ENCODE results near the gene C4BPB.
A peak's percentile ranks its signal among the peaks of the same experiment; 100 is the strongest.

C4BPB gene

DNA sequence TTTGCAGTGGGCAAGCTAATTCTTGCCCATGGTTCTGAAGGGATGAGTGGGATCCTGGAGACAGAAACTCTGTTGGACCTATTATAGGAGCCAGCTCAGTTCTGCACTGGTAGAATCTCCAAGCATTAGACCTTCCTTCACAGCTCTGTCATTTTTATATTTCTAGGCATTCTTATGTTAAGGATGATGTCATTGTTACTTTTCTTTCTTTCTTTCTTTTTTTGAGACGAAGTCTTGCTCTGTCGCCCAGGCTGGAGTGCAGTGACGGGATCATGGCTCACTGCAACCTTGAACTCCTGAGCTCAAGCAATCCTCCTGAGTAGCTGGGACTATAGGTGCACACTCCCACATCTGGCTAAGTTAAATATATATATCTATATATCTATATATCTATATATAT is 28.1 kb upstream of the C4BPB start:
- DNase-seq: no peak

DNA sequence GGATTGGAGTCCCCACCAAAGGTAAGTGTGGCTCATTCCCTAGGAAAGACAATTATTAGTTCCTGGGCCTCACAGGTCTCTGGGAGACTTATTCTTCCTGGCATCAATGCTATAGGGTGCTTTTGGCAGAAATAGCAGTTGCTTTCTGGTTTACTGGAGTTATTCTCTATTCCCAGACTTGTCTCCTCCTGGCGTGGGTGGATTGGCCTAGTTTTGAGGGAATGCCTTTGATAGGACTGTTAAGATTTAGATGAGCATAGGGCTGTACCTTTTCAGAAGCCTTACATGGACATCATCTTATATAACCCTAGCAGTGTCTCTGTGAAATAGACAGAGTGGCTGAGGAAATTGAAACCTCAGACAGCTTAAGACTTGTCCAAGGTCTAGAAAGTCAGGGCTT is 26.6 kb upstream of the C4BPB start:
- no peak for DNase-seq

DNA sequence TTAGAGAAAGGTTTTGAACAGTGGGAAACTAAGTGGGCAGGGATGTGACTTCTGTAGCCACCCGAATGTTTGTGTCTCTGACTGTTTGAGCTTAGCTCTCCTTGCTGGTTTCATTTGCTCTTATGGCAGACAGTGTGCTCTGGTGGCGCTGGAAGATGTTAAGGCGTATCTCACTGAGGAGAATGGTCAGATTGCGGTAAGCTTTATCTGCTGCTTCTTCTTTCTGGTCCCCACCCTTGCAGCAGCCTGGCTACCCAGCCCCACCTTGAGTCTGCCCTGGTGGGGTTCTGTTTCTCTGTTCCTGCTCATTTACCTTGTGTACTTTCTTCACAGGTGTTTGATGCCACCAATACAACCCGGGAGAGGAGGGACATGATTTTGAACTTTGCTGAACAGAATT is 25.6 kb upstream of the C4BPB start:
- no peak for DNase-seq

DNA sequence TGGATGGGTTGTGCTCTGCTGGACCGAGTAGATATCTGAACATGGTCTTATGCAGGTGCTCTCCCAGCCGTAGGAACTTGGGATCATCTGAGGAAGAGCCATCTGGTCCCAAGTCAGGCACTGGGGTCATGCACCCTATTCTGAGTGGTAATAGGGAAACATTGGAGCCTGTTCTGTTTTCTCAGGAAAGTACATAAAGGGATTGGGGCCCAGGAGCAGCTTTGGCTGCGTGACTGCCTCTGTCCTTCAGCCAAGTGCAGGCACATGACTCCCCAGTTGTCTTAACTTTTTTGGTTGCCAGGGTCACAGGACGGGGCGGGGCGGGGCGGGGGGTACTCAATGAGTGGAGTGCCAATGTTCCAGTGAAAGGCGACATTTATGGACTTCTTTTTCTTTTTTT is 24.1 kb upstream of the C4BPB start:
- no peak for DNase-seq

DNA sequence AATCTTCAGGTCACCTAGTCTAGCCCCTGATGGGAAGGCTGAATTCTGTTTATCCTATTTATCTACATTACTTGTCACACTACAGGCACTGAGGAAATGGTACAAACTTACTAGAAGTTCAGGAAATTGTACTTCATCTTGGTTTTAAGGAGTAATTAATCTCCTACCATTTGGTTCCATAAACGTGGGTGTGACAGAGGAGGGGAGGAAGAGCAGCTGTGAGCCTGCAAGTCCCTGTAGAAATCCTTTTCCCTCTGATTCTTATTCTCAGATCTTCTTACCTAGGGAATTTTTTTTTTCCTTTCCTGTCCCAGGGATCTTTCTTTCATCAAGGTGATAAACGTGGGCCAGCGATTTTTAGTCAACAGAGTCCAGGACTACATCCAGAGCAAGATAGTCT is 21.5 kb upstream of the C4BPB start:
- DNase-seq: no peak

DNA sequence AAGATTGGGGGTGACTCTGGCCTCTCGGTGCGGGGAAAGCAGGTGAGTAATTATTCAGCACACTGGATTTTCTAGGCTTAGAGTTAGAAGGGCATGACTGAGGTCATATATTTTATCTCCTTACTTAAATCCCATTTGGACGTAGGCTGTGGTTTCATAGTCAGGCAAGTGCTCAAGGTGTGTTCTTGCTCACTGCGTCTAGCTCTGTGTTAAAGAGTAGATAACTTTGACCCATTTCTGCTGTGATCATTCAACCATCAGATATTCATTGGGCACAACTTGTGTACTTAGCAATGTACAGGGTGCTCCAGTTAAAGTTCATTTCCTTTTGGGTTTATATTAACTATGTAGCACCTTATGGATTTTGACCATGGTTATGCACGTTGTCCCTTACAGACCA is 21.0 kb upstream of the C4BPB start:
- DNase-seq: no peak

DNA sequence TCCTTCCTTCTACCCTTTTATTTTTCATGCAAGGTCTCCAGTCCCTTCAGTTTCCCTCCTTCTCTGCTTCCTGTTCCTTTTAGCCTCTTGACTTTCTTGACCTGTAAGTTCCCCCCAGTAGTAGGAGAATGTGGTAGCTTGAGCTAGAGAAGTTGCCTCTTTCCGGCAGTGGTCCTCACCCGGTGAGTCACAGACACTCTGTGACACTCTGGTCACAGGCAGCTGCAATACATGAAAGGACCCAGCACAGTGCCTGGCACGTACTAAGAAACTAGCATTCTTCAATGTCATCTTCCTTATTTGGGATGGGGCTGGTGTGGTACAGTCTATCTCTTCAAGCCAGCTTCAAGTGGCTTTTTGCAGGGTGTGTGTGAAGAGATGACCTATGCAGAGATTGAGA is 19.6 kb upstream of the C4BPB start:
- no peak for DNase-seq

DNA sequence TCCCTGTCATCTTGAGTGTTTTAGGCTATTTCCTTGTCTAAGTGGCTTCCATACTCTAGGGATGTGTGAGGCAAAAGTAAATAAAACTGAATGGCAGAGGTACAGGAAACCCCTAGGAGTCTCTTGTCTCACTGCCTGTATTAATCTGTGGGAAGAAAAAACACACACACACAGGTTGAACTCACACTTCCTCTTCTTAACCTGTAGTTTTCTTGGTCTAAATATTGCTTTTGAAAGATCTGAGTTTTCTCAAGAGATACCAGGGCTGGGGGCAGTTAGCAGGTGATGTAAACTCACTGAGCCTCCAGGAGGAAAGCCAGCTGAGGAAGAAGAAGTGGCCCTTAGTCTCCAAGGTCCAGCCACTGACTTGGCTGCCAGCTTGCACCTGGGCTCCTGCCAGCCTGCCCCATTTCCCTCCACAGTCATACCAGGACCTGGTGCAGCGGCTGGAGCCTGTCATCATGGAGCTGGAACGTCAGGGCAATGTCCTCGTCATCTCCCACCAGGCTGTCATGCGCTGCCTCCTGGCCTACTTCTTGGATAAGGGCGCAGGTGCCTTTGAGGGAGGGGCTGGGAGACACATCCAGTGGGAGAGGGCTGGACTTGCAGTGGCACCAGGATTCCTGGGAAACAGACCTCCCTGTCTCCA is 18.7 kb upstream of the C4BPB start:
- DNase-seq: no peak

DNA sequence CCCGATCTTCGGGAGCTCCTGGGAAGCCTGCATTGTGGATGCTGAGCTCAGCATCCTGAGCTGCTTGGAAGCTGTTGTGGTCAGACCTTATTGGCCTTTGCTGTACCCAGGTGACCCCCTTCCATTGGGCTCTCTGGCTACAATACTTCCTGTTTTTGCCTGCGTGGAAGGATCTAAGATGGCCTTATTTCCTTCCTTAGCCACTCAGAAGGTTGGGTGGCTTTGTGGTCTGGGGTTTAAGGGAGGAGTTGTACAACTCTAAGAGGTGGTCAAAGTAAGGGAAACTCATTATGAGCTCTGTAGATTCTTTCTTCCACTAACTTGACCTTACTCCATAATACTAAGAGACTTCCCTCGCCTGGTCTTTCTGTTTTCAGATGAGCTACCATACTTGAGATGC is 17.8 kb upstream of the C4BPB start:
- DNase-seq: no peak

DNA sequence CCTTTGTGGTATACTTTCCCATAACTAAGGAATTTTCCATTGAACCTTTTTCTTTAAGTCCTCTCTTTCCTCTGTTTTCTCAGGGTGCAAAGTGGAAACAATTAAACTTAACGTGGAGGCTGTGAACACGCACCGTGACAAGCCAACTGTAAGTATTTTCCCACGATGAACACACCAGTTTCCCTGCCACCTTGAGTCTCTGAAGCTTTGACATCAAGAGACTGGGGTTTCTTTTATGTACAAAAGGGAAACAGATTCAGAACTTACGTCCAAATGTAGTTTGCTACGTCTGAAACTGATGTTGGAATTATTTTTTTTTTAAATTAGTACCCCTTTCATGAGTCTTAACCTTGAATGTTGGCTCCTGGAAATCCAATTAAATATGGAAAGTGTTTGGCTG is 17.2 kb upstream of the C4BPB start:
- no peak for DNase-seq

DNA sequence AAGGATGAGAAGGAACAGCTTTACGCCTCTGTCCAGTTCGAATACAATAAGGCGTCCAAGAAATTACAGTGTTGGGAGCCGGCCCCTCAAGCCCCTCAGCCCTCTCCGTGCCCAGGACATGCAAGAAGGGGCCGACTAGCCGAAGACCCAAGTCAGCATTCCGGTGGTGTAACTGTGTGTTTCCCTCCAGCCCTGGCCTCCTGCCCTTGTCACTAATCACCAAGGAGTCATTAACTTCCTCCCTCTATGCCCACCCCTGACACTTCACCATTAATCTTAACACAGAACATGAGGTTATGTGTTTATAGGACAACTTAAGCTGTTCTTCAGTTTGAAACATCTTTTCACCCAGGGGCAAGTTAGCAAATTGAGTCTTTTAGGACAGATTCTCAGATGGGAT is 16.4 kb upstream of the C4BPB start:
- no peak for DNase-seq

DNA sequence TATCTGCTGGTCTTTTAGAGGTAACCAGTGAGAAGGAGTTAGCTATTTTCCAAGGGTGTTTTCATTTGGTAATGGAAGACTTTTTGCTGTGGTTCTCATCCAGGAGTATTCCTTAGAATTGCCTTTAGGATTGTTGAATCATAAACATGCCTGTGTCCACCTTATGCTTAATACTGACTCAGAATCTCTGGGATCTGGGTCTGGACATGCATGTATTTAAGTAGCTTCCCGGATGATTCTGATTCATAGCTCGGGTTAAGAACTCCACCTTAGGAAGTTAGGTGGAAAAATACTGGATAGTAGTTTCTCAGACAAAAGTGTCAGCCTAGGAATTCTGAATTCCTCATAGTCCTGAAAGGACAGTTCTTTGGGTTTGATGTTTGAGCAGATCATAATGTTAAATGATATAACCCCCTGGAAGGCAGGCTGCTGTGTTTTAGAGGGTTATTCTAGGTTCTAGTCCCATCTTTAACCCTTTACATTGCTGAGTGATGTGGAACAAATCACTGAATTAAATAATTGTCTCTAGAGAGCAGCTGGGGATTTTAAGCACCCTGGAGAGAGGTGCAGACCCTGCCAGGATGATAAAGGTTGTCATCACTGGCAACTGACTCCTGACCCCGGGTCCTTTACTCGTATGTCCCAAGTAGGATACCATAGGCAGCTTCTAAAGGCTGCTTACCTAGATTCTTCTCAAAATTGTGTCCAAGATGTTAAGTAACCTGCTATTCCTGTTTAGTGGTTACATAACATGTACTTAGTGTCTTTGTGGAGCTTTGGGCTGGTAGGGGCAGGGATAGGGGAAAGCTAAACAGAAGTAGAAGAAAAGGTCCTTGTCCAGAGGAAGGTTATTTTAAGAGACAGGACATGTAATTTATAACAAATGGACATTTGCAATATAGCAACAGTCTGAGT is 14.5 kb upstream of the C4BPB start:
- no peak for DNase-seq

DNA sequence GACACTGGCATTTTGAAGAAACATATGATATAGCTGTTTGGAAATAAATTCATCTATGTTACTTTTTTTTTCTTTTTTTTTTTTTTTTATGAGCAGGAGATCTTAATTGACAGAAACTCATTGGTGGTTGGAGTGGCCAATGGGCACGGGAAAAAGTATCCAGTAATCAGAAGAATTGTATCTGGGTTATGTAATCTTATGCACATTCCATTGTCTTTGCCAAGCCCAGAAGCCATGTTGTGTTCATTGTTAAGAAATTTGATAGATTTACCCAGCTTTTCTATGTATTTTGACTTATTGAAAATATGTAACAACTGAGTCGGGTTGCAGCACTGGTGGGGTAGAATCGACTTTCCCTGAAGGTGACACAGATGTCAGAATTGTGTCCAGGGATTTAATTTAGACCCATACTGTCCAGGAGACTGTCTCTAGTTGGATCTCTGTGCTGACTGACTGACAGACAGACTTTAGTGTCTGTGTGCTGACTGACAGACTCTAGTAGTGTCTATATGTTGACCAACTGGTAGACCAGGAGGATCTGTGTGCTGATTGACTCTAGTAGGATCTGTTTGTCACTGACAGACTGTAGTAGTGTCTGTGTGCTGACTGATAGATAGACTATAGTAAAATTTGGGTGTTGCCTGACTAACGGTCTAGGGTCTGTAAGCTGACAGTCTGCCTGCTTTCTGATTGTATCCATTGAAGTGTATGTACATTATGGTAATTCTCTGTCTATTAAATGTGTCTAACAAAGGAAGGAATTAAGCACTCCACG is 12.3 kb upstream of the C4BPB start:
- DNase-seq: no peak

DNA sequence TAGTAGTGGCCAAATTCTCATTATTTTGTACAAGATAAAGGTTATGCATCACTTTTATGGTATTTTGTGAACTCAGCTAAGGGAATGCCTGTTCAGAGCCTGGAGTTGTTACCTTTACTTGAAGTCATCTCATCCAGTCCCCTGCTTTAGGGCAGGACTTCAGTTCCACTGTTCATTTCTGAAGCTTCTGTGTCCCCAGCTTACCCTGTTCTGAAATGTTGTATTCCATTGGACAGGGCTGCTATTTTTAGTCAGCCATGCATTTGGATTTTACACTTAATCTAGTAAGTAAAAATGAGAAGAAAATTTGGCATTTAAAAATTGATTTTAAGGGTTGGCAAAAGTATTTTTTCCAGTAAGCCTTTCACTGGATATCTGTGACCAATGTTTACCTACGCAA is 11.6 kb upstream of the C4BPB start:
- no peak for DNase-seq

DNA sequence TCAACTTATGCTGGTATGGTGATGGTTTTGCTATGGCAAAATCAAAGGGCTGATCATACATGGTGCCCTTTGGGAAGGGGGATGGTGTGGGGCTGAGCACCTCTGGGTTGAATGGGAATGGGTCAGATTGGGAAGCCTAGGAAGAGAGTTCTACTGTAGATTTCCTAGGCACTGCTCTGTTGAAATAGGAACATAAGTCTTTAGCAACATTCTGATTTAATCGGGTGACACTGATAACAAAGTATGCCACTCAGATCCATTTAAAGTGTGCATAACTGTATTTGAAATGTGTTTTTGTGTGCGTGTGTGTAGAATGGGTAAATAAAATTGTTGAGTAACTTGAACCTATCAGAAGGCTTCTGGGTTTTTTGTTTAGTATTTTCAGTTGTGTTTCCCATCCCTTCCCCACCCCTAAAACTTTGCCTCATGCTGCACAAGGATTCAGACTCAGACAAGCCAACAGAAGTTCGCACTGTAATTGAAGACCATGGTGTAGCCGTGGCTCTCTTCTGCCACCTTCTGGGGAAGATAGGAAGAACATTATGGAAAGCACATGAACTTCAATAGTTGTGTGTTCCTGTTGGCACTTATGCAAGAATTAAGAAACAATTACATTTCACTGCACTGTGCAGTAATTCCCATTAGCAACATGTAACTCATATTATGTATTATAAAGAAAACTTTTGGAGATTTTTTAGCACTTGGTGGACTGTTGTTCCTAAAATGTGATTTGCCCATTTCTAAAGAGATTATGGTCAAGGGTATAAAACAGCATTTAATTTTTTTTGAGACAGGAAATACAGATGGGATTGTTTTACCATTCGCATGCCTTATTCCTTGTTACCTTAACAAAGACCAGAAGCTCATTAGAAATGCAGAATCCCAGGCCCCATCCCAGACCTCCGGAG is 10.9 kb upstream of the C4BPB start:
- DNase-seq: peak; percentile 11

DNA sequence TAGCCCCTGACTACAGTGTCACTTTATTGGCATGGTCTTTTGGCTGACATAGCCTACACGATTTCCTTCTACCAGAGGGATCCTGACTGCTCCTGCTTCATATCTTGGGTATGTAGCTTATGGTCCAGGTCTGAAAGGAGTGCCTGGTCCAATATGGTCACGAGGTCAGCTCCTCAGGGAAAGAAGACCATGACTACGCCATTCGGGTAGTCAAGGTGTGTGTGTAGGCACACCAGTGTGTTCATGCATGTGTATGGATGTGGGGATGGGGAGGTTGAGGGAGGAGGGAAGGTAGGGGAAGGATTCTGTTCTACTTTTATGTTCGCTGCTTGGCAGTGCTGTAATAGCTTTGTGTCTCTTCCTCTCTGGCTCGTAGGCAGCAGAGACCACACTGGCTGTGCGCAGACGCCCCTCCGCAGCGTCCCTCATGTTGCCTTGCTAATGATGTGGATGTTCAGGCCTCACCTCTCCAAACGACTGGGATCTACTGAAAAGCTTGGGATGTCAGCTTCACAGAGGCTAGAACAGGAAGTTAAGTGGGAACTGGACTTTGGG is 10.0 kb upstream of the C4BPB start:
- DNase-seq: no peak

DNA sequence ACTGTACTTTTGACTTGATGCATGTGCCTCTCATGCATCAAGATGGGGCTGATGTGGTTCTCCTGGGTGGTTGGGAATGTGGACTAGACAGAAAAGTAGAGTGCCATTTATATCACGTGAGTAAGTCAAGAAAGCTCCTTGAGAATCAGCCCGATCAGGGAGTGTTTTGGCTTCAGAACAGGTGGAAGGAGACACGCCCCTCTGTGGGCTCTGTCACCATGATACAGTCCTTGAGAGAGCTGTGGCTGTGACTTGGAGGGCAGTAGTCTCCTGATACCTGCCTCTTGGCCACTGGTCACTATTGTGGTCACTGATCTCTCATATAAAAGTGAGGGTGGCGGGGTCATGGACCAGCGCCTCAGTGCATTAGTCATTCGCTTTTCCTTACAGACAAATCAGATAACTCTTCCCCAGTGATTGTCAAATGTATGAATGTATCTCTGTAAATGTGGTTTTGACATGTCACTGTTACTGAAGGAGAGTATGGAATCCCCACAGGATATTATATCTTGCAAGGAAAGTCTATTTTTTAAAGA is 8.9 kb upstream of the C4BPB start:
- DNase-seq: no peak

DNA sequence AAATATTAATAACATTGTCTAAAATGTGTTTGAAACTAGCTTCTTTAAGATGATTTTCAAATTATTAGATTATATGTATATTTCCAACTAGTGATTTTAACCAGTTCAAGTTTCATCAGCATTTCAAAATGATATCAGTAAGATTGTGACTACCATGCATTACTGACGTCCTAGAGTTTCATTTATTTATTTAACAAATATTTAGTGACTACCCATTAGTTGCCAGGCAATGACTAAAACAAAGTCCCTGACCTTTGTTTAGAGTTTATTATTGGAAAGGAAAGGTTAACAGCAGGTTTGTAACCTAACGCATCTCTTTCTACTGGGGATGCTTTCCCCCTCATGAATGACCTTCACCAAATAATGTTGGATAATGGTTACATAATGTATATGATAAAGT is 7.6 kb upstream of the C4BPB start:
- DNase-seq: no peak

DNA sequence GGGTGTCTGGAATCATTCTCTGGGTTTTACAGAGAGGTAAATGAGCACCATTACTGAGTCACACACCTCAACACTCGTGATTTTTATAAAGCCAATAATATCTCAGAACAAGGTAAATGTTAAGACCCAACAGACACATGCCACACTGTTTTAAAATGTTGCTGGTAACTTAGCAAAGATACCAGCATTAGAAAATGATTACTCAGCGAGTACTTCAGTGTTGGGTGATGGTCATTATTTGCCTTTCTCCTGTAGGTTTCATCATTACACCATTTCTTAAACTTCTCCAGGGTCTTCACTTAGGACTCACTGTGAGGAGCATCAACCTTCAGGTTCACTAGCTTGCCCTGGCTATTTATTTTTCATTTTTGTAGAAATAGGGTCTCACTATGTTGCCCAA is 6.9 kb upstream of the C4BPB start:
- no peak for DNase-seq

DNA sequence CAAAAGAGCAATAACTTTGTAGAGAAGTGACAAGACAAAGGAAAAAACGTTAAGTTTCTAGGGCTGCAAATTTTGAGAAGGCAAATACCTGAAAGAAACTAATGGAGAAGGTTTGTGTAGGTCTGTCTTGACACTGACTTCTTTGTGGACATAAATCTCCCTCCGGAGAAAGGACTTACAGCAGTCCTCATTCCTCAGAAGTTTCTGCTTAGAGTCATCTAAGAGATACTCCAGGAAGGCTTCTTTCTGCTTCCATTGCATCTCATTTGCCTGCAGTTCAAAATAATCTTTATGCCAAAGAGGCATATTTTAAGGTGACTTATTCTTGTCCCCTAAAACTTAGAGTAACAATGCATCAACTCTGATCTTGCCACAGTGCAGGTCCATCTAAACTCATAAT is 4.4 kb upstream of the C4BPB start:
- DNase-seq: no peak

DNA sequence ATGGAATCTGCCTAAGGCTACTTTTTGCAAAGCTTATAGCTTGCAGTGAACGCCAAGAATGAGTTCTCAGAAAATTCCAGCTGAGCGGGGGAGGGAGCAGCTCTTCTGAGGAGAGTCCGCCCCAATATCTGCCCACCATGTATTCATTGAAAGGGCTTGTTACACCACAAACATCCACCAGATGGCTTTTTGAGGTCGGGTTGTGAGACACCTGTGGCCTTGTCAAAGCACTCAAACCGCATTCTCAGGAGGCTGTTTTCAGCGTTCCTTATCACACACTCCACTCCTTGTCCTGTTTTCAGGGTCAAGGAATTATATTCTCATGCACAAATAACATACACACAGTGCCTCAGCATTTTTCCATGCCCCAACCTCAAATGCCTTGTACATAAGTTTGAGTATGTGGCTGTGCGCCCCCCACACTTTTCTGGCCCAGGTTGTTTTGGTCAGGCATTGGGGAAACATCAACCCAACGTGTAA is 3.9 kb upstream of the C4BPB start:
- no peak for DNase-seq

DNA sequence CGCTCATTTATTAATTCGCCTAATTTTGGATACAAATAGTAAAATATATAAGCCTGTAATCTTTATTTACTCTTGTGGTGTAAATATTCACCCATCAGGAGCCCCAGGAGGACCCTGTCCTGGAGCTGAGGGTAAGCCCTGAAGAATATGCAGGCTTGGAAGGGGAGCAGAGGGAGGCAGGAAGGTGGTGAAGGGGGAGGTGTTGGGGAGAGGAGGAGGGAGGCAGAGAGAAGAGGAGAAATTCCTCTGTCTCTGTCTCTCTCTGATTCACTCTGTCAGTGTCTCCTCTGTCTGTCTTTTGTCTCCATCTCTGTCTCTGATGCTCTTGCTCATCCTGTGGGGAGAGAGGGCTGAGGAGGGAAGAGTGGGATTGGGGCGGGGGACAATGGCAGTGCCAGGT is 2.8 kb upstream of the C4BPB start:
- DNase-seq: no peak

Measured in NK-92 treated with Interleukin-12 subunit alpha and Interleukin-12 subunit beta, amount 100 ng/mL, for 24 hours (cell line).